ENCODE results near the gene GALNT5.

The GALNT5 gene

DNA sequence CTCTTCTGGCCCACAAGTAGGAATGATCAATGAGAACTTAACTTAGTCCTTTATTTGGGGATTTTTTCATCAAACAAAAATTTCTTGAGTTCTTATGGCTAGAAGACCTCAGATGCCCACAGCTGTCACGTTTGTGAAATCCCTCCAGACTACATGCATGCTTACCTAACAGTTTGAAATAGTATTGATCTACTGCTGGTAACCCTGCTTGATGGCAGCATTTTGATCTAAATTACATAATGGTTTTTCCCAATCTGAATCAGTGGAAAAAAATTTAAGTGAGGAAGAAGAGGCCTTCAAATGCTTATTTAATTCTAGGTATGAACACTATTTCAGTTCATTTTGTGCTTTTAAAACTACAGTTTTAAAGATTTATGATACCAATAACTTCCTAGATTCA lies 54.2 kb downstream of the GALNT5 start:
- Histone ChIP-seq H3K18ac (ENCODE audit: low read length) (no peak overlapping the region), H3K23ac (ENCODE audit: low read length) (no peak overlapping the region), H3K79me1 (ENCODE audit: low read length) (no peaks in the 10 kb centered on the region), H2BK120ac (ENCODE audit: insufficient read depth, low read length, poor library complexity) (no peak overlapping the region), H2AK5ac (ENCODE audit: low read length) (no peak overlapping the region), H3K9me3 (ENCODE audit: insufficient read depth, low read depth, low read length) (no peaks in the 10 kb centered on the region), H3K4me1 (ENCODE audit: control insufficient read depth in 1 of 2, insufficient read depth in 2 of 2, low read length in 2 of 2) (no peaks in the 10 kb centered on the region), H3K4ac (ENCODE audit: low read depth, low read length) (no peak overlapping the region), H3K36me3 (ENCODE audit: control insufficient read depth in 1 of 2, insufficient read depth in 2 of 2, low read length in 2 of 2) (no peaks in the 10 kb centered on the region), H3K9ac (ENCODE audit: low read length) (no peak overlapping the region), H4K8ac (ENCODE audit: low read depth, low read length) (no peak overlapping the region), H4K91ac (ENCODE audit: low read depth, low read length) (no peak overlapping the region), H4K12ac (ENCODE audit: low read depth, low read length) (no peak overlapping the region), H3K14ac (ENCODE audit: low read length) (no peak overlapping the region), H3K27me3 (ENCODE audit: insufficient read depth, low read length) (no peaks in the 10 kb centered on the region), H2BK12ac (ENCODE audit: low read length) (no peak overlapping the region), H3K27ac (ENCODE audit: low read depth, low read length) (no peak overlapping the region), H3K4me2 (ENCODE audit: low read length) (no peak overlapping the region), H2BK5ac (ENCODE audit: low read depth, low read length, poor library complexity) (no peak overlapping the region), H3K4me3 (ENCODE audit: low read depth, low read length) (no peak overlapping the region), H3K79me2 (ENCODE audit: control insufficient read depth, insufficient read depth, low read length, poor library complexity) (no peaks in the 10 kb centered on the region), H2AFZ (ENCODE audit: insufficient read depth, low read length, poor library complexity) (no peak overlapping the region)
- DNase-seq, result no peak
- no CpG with 5 or more reads among the region's 1 CpG for WGBS (ENCODE audit: extremely low coverage, insufficient coverage, insufficient read length)

DNA sequence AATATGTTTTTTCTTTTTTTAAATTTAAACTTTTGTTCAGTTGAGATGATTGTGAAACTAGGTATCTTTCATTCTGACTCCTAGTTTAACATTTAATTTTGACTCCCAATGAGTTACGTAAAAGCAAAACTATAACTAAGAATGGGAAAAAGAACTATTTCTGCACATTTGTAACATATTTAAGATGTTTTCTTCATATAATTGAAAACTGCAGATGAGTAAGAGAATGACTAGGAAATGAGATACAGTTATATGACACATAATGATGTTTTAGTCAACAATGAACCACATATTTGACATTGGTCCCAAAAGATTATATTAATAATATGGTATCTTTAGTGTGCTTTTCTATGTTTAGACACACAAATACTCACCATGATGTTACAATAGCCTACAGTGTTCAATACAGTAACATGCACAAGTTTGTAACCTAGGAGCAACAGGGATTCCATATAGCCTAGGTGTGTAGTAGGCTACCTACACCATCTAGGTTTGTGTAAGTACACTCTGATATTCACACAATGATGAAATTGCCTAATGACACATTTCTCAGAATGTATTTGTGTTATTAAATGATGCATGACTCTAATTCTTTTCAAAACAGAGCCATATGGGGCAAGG lies 55.5 kb downstream of the GALNT5 start:
- H2AK5ac ChIP-seq (ENCODE audit: low read length), result no peak overlapping the region
- no peak overlapping the region for H3K4ac ChIP-seq (ENCODE audit: low read depth, low read length)
- no peak overlapping the region for H3K14ac ChIP-seq (ENCODE audit: low read length)
- H3K4me3 ChIP-seq (ENCODE audit: low read depth, low read length), result no peak overlapping the region
- no peak overlapping the region for H3K4me2 ChIP-seq (ENCODE audit: low read length)
- H3K23ac ChIP-seq (ENCODE audit: low read length), result no peak overlapping the region
- no peaks in the 10 kb centered on the region for H3K36me3 ChIP-seq (ENCODE audit: control insufficient read depth in 1 of 2, insufficient read depth in 2 of 2, low read length in 2 of 2)
- H3K27me3 ChIP-seq (ENCODE audit: insufficient read depth, low read length), result no peaks in the 10 kb centered on the region
- peak in 1 of 2 donors; percentile 8 for DNase-seq
- no peaks in the 10 kb centered on the region for H3K79me2 ChIP-seq (ENCODE audit: control insufficient read depth, insufficient read depth, low read length, poor library complexity)
- H4K91ac ChIP-seq (ENCODE audit: low read depth, low read length), result no peak overlapping the region
- no peak overlapping the region for H3K9ac ChIP-seq (ENCODE audit: low read length)
- H2BK12ac ChIP-seq (ENCODE audit: low read length), result no peak overlapping the region
- no peak overlapping the region for H2AFZ ChIP-seq (ENCODE audit: insufficient read depth, low read length, poor library complexity)
- no peak overlapping the region for H3K27ac ChIP-seq (ENCODE audit: low read depth, low read length)
- H3K9me3 ChIP-seq (ENCODE audit: insufficient read depth, low read depth, low read length), result no peaks in the 10 kb centered on the region
- H3K18ac ChIP-seq (ENCODE audit: low read length), result no peak overlapping the region
- no peaks in the 10 kb centered on the region for H3K79me1 ChIP-seq (ENCODE audit: low read length)
- no peak overlapping the region for H4K8ac ChIP-seq (ENCODE audit: low read depth, low read length)
- no peaks in the 10 kb centered on the region for H3K4me1 ChIP-seq (ENCODE audit: control insufficient read depth in 1 of 2, insufficient read depth in 2 of 2, low read length in 2 of 2)
- H2BK5ac ChIP-seq (ENCODE audit: low read depth, low read length, poor library complexity), result no peak overlapping the region
- no peak overlapping the region for H2BK120ac ChIP-seq (ENCODE audit: insufficient read depth, low read length, poor library complexity)
- H4K12ac ChIP-seq (ENCODE audit: low read depth, low read length), result no peak overlapping the region
- no CpG with 5 or more reads among the region's 1 CpG for WGBS (ENCODE audit: extremely low coverage, insufficient coverage, insufficient read length)

DNA sequence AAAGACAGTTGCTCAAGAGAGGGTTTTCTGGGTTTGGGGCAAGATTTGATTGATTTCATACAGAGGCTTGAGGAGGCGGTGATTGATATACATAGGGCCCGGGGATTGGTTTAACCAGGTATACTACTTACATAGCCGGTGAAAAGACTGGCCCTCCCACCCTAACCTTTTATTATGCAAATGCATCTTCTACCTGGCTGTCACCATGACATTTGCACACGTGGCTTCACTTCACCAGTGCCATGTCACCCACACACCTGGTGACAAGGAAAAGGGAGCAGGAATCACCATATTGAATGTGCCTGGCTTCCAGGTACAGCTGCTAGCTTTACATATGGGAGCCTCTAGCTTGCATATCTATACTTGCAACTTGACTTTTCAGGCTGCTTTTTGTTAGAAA lies 58.4 kb downstream of the GALNT5 start:
- no peak overlapping the region for H3K9ac ChIP-seq (ENCODE audit: low read length)
- no peaks in the 10 kb centered on the region for H3K79me1 ChIP-seq (ENCODE audit: low read length)
- DNase-seq, result no peak
- no peak overlapping the region for H3K4me3 ChIP-seq (ENCODE audit: low read depth, low read length)
- H2AFZ ChIP-seq (ENCODE audit: insufficient read depth, low read length, poor library complexity), result no peak overlapping the region
- no peak overlapping the region for H3K23ac ChIP-seq (ENCODE audit: low read length)
- H3K4ac ChIP-seq (ENCODE audit: low read depth, low read length), result no peak overlapping the region
- no peak overlapping the region for H3K14ac ChIP-seq (ENCODE audit: low read length)
- H4K91ac ChIP-seq (ENCODE audit: low read depth, low read length), result no peak overlapping the region
- no peaks in the 10 kb centered on the region for H3K4me1 ChIP-seq (ENCODE audit: control insufficient read depth in 1 of 2, insufficient read depth in 2 of 2, low read length in 2 of 2)
- H2AK5ac ChIP-seq (ENCODE audit: low read length), result no peak overlapping the region
- H2BK12ac ChIP-seq (ENCODE audit: low read length), result no peak overlapping the region
- H3K18ac ChIP-seq (ENCODE audit: low read length), result no peak overlapping the region
- H3K4me2 ChIP-seq (ENCODE audit: low read length), result no peak overlapping the region
- H3K27me3 ChIP-seq (ENCODE audit: insufficient read depth, low read length), result no peaks in the 10 kb centered on the region
- no peaks in the 10 kb centered on the region for H3K9me3 ChIP-seq (ENCODE audit: insufficient read depth, low read depth, low read length)
- H2BK120ac ChIP-seq (ENCODE audit: insufficient read depth, low read length, poor library complexity), result no peak overlapping the region
- H3K27ac ChIP-seq (ENCODE audit: low read depth, low read length), result no peak overlapping the region
- H2BK5ac ChIP-seq (ENCODE audit: low read depth, low read length, poor library complexity), result no peak overlapping the region
- no peak overlapping the region for H4K8ac ChIP-seq (ENCODE audit: low read depth, low read length)
- H4K12ac ChIP-seq (ENCODE audit: low read depth, low read length), result no peak overlapping the region
- H3K79me2 ChIP-seq (ENCODE audit: control insufficient read depth, insufficient read depth, low read length, poor library complexity), result no peaks in the 10 kb centered on the region
- H3K36me3 ChIP-seq (ENCODE audit: control insufficient read depth in 1 of 2, insufficient read depth in 2 of 2, low read length in 2 of 2), result no peaks in the 10 kb centered on the region
- WGBS (ENCODE audit: extremely low coverage, insufficient coverage, insufficient read length), result no CpG with 5 or more reads among the region's 4 CpGs

DNA sequence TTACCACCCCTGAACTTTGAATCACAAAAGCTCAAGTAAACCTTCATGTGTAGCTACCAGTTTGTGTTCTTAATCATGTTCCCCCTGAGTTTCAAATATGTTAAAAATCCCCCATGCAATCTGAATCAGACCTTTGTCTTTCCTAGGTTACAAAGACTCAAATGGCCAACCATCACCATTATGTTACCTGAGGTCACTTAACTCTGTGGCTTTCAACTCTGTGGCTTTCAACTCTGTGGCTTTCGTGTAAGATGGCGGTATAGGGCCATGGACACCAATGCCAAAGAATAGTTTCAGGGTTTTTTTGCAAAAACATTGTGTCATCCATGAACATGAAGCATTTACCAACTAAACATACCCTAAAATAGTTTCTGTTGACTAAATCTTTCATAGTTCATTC lies 61.4 kb downstream of the GALNT5 start:
- no peak for DNase-seq
- Histone ChIP-seq H4K91ac (ENCODE audit: low read depth, low read length) (no peak overlapping the region), H3K9me3 (ENCODE audit: insufficient read depth, low read depth, low read length) (no peaks in the 10 kb centered on the region), H4K12ac (ENCODE audit: low read depth, low read length) (no peak overlapping the region), H3K18ac (ENCODE audit: low read length) (no peak overlapping the region), H3K27me3 (ENCODE audit: insufficient read depth, low read length) (no peaks in the 10 kb centered on the region), H3K4ac (ENCODE audit: low read depth, low read length) (no peak overlapping the region), H2AK5ac (ENCODE audit: low read length) (no peak overlapping the region), H3K4me2 (ENCODE audit: low read length) (no peak overlapping the region), H3K9ac (ENCODE audit: low read length) (no peak overlapping the region), H3K79me2 (ENCODE audit: control insufficient read depth, insufficient read depth, low read length, poor library complexity) (no peaks in the 10 kb centered on the region), H4K8ac (ENCODE audit: low read depth, low read length) (no peak overlapping the region), H3K36me3 (ENCODE audit: control insufficient read depth in 1 of 2, insufficient read depth in 2 of 2, low read length in 2 of 2) (no peaks in the 10 kb centered on the region), H3K79me1 (ENCODE audit: low read length) (no peaks in the 10 kb centered on the region), H3K14ac (ENCODE audit: low read length) (no peak overlapping the region), H3K27ac (ENCODE audit: low read depth, low read length) (no peak overlapping the region), H2BK120ac (ENCODE audit: insufficient read depth, low read length, poor library complexity) (no peak overlapping the region), H2BK5ac (ENCODE audit: low read depth, low read length, poor library complexity) (no peak overlapping the region), H3K4me3 (ENCODE audit: low read depth, low read length) (no peak overlapping the region), H3K4me1 (ENCODE audit: control insufficient read depth in 1 of 2, insufficient read depth in 2 of 2, low read length in 2 of 2) (no peaks in the 10 kb centered on the region), H2BK12ac (ENCODE audit: low read length) (no peak overlapping the region), H3K23ac (ENCODE audit: low read length) (no peak overlapping the region), H2AFZ (ENCODE audit: insufficient read depth, low read length, poor library complexity) (no peak overlapping the region)
- WGBS (ENCODE audit: extremely low coverage, insufficient coverage, insufficient read length), result no CpG with 5 or more reads among the region's 2 CpGs
